GM19043 (cell line): ENCODE results near the gene CLIC2.
A peak's percentile ranks its signal among the peaks of the same experiment; 100 is the strongest.
"Not testable (repeated sequence)": the region's sequence is repeated elsewhere in the genome, so short reads cannot be mapped to it uniquely, and the experiment has no call there.

Source experiments
- ATAC-seq: cut with Tn5 transposase; IDR thresholded peaks from one replicate; pipeline ENCODE4 v1.9.1; 2021; ENCODE audit warnings: low read depth; ENCODE audit not compliant: unreplicated experiment

The CLIC2 gene

DNA sequence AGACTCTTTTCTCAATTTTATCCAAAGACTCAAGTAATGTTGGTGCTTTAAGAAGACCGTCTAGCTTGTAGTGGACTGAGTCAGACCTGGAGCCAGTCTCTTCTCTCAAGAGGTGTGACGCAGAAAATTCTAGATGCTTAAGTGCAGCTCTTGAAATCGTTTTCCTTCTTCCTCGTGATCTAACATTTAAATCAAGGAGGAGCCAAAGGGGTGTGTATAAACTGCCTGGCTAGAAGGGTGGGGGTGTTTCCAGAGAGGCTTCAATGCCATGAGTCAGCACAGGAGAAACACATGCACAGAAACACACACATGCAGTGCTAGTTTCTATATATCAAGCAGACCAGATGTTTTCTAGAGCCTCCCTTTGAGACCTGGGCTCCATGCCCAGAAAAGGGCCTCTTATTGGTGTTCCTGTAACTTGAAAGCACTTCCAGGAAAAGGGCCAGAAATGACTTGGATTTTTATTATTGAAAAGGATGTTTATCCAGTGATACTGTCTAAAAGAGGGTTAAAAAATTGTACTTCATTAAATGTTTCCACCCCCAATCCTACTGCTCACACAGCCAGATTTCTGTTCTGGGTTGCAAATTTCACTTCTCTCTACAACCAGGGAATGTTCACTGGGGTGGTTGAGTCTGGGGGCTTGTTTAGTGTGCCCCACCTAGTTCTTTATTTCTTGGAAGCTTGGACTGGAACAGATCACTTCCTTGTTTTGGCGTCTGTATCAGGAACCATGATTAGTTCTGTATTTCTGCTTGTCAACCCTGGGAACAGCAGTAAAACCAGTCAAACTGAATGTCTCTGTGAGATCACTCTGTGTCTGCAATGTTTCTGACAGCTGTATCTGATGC, at the start of gene CLIC2:
CLIC2 (minus strand) TSS at position 129 of the 851 bp plus-strand sequence. CDS start 187 bp downstream, outside the sequence.
- no peak for ATAC-seq

DNA sequence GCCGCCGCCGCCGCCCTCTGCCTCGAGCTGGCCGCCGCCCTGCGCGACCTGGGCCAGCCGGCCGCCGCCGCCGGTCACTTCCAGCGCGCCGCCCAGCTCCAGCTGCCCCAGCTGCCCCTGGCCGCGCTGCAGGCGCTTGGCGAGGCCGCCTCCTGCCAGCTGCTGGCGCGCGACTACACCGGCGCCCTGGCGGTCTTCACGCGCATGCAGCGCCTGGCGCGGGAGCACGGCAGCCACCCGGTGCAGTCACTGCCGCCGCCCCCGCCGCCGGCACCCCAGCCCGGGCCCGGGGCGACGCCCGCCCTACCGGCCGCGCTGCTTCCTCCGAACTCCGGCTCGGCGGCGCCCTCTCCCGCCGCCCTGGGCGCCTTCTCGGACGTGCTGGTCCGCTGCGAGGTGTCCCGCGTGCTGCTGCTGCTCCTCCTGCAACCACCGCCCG, 48.1 kb upstream of the CLIC2 start:
- peak; percentile 39 for ATAC-seq

DNA sequence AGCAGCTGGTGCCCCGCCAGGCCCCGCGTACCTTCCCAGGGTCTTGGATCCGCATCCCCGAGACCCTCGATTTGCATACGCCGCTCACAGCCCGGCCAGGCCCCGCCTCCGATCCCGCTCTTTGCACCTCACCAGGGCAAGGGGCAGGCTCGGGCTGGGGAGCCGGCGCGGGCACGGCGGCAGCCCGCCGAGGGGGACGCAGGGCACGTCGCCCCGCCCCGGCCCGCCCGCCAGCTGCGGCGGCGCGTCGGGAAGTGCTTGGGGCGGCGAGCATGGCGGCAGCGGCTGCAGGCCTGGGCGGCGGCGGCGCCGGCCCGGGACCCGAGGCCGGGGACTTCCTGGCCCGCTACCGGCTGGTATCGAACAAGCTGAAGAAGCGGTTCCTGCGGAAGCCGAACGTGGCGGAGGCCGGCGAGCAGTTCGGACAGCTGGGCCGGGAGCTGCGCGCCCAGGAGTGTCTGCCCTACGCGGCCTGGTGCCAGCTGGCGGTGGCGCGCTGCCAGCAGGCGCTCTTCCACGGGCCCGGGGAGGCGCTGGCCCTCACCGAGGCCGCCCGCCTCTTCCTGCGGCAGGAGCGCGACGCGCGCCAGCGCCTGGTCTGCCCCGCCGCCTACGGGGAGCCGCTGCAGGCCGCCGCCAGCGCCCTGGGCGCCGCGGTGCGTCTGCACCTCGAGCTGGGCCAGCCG, 47.6 kb upstream of the CLIC2 start, which contains the start of gene F8A2:
F8A2 (plus strand) TSS at position 253 of the 686 bp plus-strand sequence; CDS start at position 273, 20 bp downstream.
- peak; percentile 58 for ATAC-seq

DNA sequence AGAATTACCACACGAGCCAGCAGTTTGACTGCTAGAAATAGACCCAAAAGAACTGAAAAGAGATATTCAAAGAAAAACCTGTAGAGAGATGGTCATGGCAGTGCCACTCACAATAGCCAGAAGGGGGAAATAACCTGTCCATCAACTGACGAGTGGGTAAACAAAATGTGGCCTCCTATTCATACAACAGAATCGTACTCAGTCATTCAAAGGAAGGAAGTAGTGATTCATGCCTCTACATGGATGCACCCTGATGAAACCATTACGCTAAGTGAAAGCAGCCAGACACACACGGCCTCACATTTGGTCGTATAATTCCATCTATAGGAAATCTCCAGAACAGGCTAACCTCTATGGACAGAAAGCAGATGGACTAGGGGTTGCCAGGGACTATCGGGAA, 45.4 kb upstream of the CLIC2 start:
- ATAC-seq = not testable (repeated sequence)

DNA sequence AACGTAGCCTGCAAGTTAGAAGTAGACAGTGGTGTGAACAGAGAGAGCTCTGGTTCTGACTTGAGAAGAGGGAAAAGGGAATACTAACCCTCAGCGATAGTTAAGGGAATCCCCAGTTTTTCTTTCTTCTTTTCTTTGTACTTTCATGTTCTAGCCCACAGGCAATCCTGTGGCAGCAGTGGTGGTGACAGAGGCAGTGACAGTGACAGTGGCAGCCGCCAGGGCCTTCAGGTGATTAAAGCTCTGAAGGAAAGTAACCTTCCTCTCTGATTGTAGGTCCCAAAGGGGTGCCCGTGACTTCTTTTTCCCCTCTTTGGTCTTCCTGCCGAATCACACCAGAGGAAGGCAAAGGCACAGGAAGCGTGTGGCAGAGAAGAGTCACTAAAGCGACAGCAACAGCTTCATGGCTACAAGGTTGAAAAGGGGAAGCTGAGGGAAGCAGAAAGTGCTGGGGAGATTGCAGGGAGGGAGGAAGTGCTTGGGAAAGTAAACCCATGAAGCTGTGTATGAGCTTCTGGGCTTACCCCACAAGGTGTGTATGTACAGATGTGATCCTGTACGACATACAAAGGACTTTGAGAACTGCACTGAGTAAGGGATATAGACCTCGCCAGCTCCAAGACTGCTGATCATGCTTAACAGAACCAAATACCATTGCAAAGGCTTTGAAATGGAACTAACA, 39.5 kb upstream of the CLIC2 start:
- peak; percentile 74 for ATAC-seq

DNA sequence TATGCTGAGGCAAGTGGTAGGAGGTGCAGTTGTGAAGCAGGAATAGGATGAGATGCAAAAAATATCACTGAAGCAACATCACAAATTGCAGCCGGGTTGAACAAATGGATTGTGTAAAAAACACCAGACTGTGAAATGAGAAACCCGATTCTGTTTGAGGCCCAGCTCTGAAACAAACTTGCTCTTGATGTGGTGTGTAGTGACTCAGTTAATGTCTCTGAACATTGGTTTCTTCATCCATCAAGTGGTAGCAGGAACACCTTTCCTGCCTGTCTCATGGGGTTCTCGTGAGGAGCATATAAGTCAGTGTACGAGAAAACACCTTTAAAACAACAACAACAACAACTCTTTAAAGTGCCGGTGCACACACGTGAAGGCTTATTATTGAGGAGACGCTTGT, 29.3 kb upstream of the CLIC2 start:
- not testable (repeated sequence) for ATAC-seq

DNA sequence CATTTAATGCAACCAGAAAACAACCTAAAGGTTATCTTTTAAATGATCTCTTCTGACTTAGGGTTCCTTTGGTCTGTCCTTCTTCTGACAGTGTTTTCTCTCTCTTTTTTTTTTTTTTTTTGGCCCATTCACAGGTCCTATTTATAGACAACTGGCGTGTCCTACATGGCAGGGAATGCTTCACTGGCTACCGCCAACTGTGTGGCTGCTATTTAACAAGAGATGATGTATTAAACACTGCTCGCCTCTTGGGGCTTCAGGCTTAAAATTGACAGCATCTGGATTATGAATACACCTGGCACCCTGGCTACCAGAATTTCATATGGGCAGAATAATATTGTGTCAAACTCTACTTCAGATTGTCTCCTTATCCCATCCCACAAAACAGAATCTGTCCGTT, 15.0 kb upstream of the CLIC2 start:
- ATAC-seq = not testable (repeated sequence)

DNA sequence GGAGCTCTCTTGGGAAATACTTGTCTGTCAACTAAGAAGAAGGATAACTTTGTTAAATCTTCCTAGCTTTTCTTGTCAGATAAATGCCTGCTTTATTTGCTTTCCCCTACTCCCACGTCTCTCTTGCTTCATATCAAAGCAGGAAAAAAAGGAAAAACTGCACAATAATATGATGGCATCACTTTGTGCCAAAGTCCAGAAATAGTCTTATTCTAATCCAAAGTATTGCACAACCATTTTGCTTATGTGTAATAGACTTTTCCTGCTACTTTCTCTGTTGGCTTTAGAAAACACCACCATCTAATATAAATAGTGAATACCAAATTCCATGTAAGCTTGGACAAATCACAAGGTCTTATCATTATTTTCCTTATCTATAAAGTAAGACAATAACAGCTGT, 11.3 kb upstream of the CLIC2 start:
- ATAC-seq = not testable (repeated sequence)

DNA sequence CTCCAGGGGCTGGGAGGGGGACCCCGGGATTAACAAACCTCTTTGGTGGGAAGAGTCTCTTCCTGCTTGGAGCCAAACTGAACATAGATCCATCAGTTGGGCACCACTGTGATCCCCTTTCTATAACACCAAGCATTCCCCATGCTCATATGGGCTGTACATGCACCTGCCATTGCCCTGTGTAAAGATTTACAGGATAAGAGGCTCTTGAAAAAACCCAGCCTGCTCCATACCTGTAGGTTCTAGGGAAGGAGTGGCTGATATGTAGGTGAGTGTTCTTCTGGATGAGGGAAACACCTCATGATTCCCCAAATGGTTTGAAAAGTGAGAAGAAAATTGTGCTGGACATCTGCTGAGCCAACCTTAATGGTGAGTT, 911 bp upstream of the CLIC2 start:
- ATAC-seq = not testable (repeated sequence)

DNA sequence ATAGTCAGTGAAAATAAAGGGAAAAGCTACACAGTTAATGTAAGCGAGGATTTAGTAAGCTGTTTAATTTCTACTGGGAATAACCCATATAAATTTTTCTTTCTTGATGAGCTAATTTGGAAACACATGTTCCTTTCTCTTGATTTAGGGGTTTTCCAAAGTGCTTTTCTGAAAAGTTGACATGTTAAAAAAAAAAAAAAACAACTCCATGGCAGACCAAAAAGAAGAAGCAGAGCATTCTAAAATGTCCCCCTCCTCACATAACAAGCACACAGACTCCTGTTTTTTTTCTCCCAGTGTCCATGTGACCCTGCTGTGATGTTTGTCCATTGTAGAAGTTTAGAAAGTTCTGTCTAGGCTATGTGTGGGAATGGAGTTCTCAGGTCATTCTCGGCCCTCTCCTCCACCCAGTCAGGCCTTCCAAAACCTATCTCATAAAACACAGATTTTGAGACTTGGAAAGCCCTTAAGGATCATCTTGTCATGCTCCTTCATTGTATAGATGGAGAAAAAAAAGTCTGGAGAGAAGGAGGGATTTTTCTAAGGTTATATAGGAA, 792 bp downstream of the CLIC2 start:
- ATAC-seq = no peak

DNA sequence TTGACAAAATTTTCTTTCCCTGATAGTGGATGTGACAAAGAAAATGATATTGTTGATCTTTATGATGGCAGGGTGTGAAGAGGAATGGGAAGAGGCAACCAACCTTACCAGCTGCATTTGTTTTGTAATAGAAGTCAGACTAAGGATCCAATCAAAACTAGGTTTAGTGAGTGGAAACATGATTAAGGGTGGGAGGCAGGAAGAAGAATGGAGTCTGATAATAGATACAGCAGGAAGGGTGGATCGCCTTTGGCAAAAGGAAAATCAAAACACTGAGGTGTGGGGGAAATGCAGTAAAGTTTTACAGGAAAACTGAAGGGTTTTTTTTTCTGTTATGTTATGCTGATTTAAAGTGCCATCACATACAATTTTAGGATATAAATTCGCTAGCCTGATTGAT, 3.4 kb downstream of the CLIC2 start:
- ATAC-seq = no peak

DNA sequence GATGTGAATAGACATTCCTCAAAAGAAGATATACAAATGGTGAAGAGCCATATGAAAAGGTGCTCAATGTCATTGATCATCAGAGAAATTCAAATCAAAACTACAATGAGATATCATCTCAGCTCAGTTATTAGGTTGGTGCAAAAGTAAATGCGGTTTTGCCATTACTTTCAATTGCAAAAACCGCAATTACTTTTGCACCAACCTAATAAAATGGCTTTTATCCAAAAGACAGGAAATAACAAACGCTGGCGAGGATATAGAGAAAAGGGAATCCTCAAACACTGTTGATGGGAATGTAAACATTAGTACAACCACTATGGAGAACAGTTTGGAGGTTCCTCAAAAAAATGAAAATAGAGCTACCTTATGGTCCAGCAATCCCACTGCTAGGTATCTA, 5.1 kb downstream of the CLIC2 start:
- no peak for ATAC-seq

DNA sequence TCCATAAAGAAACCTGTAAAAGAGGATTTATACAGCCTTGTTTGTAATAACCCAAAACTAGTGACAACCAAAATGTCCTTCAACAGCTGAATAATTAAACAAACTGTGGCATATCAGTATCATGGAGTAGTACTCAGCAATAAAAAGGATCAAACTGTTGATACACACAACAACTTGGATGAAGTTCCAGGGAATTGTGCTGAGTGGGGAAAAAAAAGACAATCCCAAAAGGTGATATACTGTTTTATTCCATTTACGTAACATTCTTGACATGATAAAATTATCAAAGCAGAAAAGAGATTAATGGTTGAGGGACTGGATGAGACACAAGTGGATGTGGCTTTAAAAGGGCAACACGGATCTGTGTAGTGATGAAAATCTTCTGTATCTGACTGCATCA, 7.8 kb downstream of the CLIC2 start:
- no peak for ATAC-seq

DNA sequence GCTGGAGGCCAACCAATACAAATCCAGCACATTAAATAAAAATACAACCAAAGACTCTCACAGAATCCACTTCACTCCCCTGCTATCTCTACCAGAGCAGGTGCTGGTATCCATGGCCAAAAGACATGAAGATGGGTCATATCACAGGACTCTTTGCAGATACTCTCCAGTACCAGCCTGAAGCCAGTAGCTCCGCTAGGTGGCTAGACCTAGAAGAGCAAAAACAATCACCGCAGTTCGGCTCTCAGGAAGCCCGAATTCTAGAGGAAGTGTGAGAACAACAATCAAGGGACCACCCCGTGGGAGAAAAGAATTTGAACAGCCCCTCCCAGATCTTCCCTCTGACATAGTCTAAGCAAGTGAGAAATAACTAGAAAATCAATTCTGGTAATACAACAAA, 20.2 kb downstream of the CLIC2 start:
- no peak for ATAC-seq

DNA sequence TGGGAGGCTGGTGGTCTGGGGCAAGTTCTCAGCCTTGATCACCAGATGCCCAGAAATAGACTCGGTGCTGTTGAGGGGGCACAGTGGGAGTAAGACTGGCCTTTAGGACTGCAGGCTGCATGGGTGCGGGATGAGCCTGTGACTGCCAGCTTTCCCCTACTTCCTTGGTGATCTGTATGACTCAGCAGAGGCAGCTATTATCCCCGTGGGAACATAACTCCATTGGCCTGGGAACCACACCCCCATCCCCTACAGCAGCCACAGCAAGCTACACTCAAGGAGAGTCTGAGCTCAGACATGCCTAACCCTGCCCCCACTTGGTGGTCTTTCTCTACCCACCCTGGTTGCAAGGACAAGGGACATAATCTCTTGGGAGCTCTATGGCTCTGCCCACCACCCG, 20.6 kb downstream of the CLIC2 start:
- ATAC-seq = no peak

DNA sequence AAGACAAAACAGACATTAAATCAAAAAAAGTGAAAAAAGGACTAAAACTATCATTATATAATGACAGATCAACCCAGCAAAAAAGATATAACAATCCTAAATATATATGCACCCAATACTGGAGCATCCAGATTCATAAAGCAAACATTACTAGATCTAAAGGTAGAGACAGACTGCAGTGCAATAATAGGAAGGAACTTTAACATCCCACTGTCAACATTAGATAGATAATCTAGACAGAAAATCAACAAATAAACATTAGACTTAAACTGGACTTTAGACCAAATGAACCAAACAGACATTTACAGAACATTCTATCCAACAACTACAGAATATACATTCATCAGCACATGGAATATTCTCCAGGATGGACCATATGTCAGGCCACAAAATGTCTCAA, 40.6 kb downstream of the CLIC2 start:
- ATAC-seq = no peak

DNA sequence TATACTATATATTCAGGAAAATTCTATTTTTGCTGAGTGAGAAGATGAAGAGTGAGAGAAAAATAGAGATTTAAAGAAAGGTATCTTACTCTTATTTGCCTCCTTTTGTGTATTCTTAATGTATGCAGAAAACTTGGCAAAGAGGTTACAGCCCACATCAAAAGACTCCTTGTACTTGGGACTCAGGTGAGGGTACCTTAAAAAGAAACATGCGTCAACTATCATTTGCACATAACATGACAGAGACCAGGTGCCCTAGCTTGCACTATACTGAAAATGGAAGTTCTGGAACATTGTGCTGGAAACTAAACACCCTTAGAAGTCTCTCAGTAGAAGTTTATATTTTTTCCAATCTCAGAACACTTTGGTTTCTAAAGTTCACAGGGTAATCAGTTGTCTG, 54.5 kb downstream of the CLIC2 start:
- no peak for ATAC-seq

DNA sequence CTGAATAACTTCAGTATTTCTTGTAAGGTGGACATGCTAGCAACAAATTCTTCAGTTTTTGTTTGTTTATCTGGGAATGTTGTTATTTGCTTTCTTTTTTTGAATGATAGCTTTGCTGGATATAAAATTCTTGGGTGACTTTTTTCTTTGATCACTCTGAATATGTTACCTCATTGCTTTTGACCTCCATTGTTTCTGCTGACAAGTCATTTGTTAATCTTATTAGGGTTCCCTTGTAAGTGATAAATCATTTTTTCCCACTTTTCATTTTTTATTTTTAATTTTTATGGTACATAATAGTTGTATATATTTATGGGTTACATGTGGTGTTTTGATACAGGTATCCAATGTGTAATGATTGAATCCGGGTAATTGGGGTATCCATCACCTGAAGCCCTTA, 63.4 kb downstream of the CLIC2 start:
- no peak for ATAC-seq

DNA sequence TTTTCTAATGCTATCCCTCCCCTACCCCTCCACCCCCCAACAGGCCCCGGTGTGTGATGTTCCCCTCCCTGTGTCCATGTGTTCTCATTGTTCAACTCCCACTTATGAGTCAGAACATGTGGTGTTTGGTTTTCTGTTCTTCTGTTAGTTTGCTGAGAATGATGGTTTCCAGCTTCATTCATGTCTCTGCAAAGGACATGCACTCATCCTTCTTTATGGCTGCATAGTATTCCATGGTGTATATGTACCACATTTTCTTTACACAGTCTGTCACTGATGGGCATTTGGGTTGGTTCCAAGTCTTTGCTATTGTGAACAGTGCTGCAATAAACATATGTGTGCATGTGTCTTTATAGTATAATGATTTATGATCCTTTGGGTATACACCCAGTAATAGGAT, 66.4 kb downstream of the CLIC2 start:
- ATAC-seq = not testable (repeated sequence)

DNA sequence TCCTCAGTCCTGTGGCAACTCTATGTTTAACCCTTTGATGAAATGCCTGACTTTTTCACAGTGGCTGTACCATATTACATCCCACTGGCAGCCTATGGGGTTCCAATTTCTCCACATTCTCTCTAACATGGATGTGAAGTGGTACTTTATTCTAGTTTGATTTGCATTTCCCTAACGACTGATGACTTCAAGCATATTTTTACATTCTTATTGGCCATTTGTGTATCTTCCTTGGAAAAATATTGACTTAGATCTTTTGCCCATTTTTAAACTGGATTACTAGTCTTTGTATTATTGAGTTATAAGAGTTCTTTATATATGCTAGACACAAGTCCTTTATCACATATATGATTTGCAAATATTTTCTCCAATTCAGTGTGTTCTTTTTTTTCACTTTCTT, 68.0 kb downstream of the CLIC2 start:
- no peak for ATAC-seq
